H1 (cell line): ENCODE data around the gene YEATS2. TPM values are rescaled to one million over a fixed set of nuclear protein-coding genes. Genes with fewer than 3 reads are reported as not detected.

Experiments
- CHD7 ChIP-seq: fragments of 300-600 bp; sonication (generic); IDR thresholded peaks from 2 replicates; pipeline ENCODE4 v1.7.1; 2012; ENCODE audit warnings: low read length, moderate library complexity, mild to moderate bottlenecking, inconsistent platforms; ENCODE audit not compliant: insufficient replicate concordance
- KDM1A ChIP-seq: fragments of 200-600, 300-600 bp; sonication (generic); IDR thresholded peaks from 2 replicates; pipeline ENCODE4 v1.7.1; 2016; ENCODE audit warnings: mild to moderate bottlenecking, low read length, borderline replicate concordance
- polyA plus RNA-seq, 7 experiments: library from polyadenylated mRNA; depleted of rRNA in 3 of 7; stranded (reverse) in 5 of 7; unstranded in 2 of 7; fragments of >200 nt in 5 of 7; fragments of 200-250 nt in 2 of 7; gene quantifications; 1 replicate in 5 of 7; 2 replicates in 1 of 7; 4 replicates in 1 of 7; pipeline versions ENCODE4 v1.2.1 to v1.2.3, GENCODE V29; 2011 to 2013; ENCODE audit warnings: missing spikeins in 2 of 7, mixed read lengths in 2 of 7
- total RNA-seq: library from RNA; stranded (reverse); fragmentation: NEBNext Ultra II Directional; extraction: Animal tissue kit (Norgen Biotek cat#: 25700); gene quantifications from 2 replicates; pipeline ENCODE4 v1.2.1, GENCODE V29; 2021

The YEATS2 gene
- total and polyA plus RNA-seq, 2 of the 8 experiments (the other 6 are each of a cell fraction or from before 2014, with no cell fraction given), result 35.3 to 53.7 TPM

GRCh38 chr3:183725387-183725786 lies 27.8 kb downstream of the YEATS2 start (continued):
- no peak for TF ChIP-seq CHD7
- TF ChIP-seq KDM1A, result no peak
